ENCODE measurements around the gene KPTN.

Gene KPTN

GRCh38 chr19:47494211-47494547, 10.2 kb upstream of the KPTN start:
- Histone ChIP-seq H3K9ac (ENCODE audit: low read length) (no peak overlapping the region), H3K79me2 (ENCODE audit: low read length) (0 out of 2 replicates have a peak, but pooled peaks cover 3% of the 10 kb centered on the region), H4K20me1 (ENCODE audit: insufficient read depth, low read length) (no peaks in the 10 kb centered on the region), H3K27ac (ENCODE audit: low read length) (no peak overlapping the region), H3K4me1 (ENCODE audit: low read length) (peaks cover 7% of the 10 kb centered on the region; the same call in 1 of the 2 replicates), H3K4me3 (ENCODE audit: low read length) (no peak overlapping the region), H3K9me3 (replicated peaks; ENCODE audit: insufficient read depth, low read length) (no peaks in the 10 kb centered on the region), H3F3A (ENCODE audit: insufficient read depth, low read length) (no peaks in the 10 kb centered on the region), H2AFZ (ENCODE audit: low read length) (no peak overlapping the region), H3K36me3 (replicated peaks; ENCODE audit: insufficient read depth, low read length) (no peaks in the 10 kb centered on the region), H3K4me2 (ENCODE audit: low read depth, low read length) (no peak overlapping the region), H3K9me2 (replicated peaks; ENCODE audit: insufficient read depth, low read length) (no peaks in the 10 kb centered on the region), H3K27me3 (replicated peaks; ENCODE audit: insufficient read depth, low read length) (no peaks in the 10 kb centered on the region)
- TF ChIP-seq EZH2 (optimal IDR thresholded peaks at IDR 0.05; ENCODE audit: low read depth, low read length), result no peak
- no peak for TF ChIP-seq CTCF (IDR thresholded peaks at IDR 0.05; ENCODE audit: low read length)
- TF ChIP-seq EZH2phosphoT487 (IDR thresholded peaks at IDR 0.05; ENCODE audit: low read length), result no peak
- DNase-seq, result no peak

GRCh38 chr19:47493378-47494210, 9.6 kb upstream of the KPTN start:
- no peak overlapping the region for H3K4me2 ChIP-seq (ENCODE audit: low read depth, low read length)

GRCh38 chr19:47492571-47493377, 8.8 kb upstream of the KPTN start:
- Histone ChIP-seq H2AFZ (ENCODE audit: low read length) (no peak overlapping the region), H3F3A (ENCODE audit: insufficient read depth, low read length) (no peaks in the 10 kb centered on the region), H3K9ac (ENCODE audit: low read length) (no peak overlapping the region), H3K4me2 (ENCODE audit: low read depth, low read length) (no peak overlapping the region), H3K4me1 (ENCODE audit: low read length) (peaks cover 7% of the 10 kb centered on the region; the same call in 1 of the 2 replicates), H3K79me2 (ENCODE audit: low read length) (0 out of 2 replicates have a peak, but pooled peaks cover 3% of the 10 kb centered on the region), H3K27me3 (replicated peaks; ENCODE audit: insufficient read depth, low read length) (no peaks in the 10 kb centered on the region), H3K9me3 (replicated peaks; ENCODE audit: insufficient read depth, low read length) (no peaks in the 10 kb centered on the region), H3K9me2 (replicated peaks; ENCODE audit: insufficient read depth, low read length) (no peaks in the 10 kb centered on the region), H4K20me1 (ENCODE audit: insufficient read depth, low read length) (no peaks in the 10 kb centered on the region), H3K36me3 (replicated peaks; ENCODE audit: insufficient read depth, low read length) (no peaks in the 10 kb centered on the region), H3K27ac (ENCODE audit: low read length) (no peak overlapping the region), H3K4me3 (ENCODE audit: low read length) (no peak overlapping the region)
- no peak for DNase-seq
- TF ChIP-seq EZH2 (optimal IDR thresholded peaks at IDR 0.05; ENCODE audit: low read depth, low read length) (no peak), CTCF (IDR thresholded peaks at IDR 0.05; ENCODE audit: low read length) (no peak), EZH2phosphoT487 (IDR thresholded peaks at IDR 0.05; ENCODE audit: low read length) (no peak)

More at GRCh38 chr19:47493378-47494210, 9.6 kb upstream of the KPTN start:
- no peaks in the 10 kb centered on the region for H3K9me2 ChIP-seq (replicated peaks; ENCODE audit: insufficient read depth, low read length)
- H3K9ac ChIP-seq (ENCODE audit: low read length), result no peak overlapping the region
- H3K36me3 ChIP-seq (replicated peaks; ENCODE audit: insufficient read depth, low read length), result no peaks in the 10 kb centered on the region
- peaks cover 7% of the 10 kb centered on the region; the same call in 1 of the 2 replicates for H3K4me1 ChIP-seq (ENCODE audit: low read length)
- H4K20me1 ChIP-seq (ENCODE audit: insufficient read depth, low read length), result no peaks in the 10 kb centered on the region
- H3K79me2 ChIP-seq (ENCODE audit: low read length), result 0 out of 2 replicates have a peak, but pooled peaks cover 3% of the 10 kb centered on the region
- DNase-seq, result no peak
- no peak for TF ChIP-seq CTCF (IDR thresholded peaks at IDR 0.05; ENCODE audit: low read length)
- no peak for TF ChIP-seq EZH2phosphoT487 (IDR thresholded peaks at IDR 0.05; ENCODE audit: low read length)
- TF ChIP-seq EZH2 (optimal IDR thresholded peaks at IDR 0.05; ENCODE audit: low read depth, low read length), result no peak
- H3F3A ChIP-seq (ENCODE audit: insufficient read depth, low read length), result no peaks in the 10 kb centered on the region
- no peaks in the 10 kb centered on the region for H3K27me3 ChIP-seq (replicated peaks; ENCODE audit: insufficient read depth, low read length)
- no peak overlapping the region for H3K4me3 ChIP-seq (ENCODE audit: low read length)
- no peaks in the 10 kb centered on the region for H3K9me3 ChIP-seq (replicated peaks; ENCODE audit: insufficient read depth, low read length)
- no peak overlapping the region for H3K27ac ChIP-seq (ENCODE audit: low read length)
- H2AFZ ChIP-seq (ENCODE audit: low read length), result no peak overlapping the region

Measured in MM.1S (cell line).